DMS79 treated with DMSO at 0.1 percent for 48 hours (cell line): ENCODE data around the gene NFAT5.

Source experiments
- DNase-seq: peaks from one replicate; lab custom pipeline; 2025; lab: John Stamatoyannopoulos, UW

Gene NFAT5

DNA sequence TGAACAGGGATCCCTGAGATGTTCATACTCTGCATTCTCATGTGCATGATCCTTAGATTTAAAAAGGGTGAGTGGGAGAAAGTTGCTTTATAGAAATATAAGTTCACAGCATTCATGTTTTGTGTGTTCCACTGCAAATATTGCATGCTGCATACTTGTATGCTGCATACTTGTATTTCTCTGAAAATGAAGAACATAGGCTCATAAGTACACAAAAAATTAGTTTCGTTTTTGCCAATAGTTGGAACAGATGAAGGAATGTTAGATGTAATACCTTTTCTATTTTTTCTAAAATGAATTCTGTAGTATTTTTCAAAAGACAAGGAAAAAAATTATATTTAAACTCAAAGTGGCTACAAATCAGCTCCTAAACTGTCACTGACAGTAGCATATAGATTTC, 79.0 kb downstream of the NFAT5 start:
- DNase-seq: no peak

DNA sequence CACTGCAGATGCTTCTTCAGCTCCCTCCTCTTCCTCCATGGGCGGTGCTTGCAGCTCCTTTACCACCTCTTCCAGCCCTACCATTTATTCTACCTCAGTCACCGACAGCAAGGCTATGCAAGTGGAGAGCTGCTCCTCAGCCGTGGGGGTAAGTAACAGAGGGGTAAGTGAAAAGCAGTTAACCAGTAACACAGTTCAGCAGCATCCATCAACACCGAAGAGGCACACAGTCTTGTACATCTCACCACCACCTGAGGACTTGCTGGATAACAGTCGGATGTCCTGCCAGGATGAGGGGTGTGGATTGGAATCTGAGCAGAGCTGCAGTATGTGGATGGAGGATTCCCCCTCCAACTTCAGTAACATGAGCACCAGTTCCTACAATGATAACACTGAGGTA, 81.3 kb downstream of the NFAT5 start:
- no peak for DNase-seq

DNA sequence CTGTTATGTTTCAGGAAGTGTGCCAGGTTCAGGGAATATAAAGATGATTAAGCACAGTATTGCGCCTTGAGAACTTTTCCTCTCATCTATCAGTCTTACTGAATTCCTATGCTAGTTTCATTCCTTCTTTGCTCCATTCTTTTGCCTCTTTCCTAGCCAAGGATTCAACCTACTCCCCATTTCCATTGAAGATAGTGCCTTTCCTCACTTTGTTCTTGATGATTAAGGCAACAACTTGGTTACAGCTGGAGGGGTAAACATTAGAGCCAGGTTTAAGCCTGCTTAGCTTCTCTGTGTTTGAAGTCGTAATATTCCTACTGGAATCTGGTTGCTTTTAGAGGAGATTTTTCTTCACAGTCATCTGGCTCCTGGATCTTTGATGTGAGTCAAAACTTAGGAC, 85.5 kb downstream of the NFAT5 start:
- no peak for DNase-seq

DNA sequence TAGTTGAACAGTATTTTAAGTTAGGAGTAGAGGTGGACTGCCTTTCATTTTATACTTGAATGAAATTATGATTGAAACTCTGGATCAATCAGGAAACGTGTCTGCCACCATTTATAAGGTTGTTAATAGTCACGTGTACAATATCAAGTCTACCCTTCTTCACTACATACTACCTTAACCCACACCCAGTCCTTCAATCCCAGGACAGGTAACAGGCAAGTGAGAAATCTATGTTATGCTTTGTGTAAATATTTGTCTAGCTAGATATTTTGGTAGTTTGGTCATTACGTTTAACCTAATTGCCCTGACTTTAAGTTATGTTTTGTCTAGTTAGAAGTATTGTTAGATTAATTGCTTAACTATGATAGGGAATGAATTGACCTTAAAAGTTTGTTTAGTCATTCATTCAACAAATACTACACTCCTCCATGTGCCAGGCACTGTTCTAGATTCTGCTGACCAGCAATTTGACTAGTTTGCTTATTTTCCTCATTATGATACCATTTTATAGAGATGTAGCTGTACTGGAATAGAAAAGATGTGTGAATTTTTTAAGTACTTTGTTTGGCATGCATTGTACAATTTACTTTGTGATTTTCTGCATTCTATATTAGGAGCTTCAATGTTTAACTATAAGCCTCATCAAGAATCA, 88.6 kb downstream of the NFAT5 start:
- no peak for DNase-seq

DNA sequence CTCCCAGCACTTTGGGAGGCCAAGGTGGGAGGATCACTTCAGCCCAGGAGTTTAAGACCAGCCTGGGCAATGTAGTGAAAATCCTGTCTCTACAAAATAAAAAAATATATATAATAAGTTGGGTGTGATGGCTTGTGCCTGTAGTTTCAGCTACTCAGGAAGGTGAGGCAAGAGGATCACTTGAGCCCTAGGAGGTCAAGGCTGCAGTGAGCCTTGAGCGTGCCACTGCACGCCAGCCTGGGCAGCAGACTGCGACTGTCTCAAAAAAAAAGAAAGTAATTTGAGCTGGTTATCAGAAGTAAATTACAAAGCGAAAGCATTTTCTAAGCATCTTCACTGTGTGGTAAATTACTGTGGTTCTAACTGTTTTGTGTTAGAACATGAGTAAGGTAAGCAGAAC, 94.4 kb downstream of the NFAT5 start:
- DNase-seq: peak; percentile 2

DNA sequence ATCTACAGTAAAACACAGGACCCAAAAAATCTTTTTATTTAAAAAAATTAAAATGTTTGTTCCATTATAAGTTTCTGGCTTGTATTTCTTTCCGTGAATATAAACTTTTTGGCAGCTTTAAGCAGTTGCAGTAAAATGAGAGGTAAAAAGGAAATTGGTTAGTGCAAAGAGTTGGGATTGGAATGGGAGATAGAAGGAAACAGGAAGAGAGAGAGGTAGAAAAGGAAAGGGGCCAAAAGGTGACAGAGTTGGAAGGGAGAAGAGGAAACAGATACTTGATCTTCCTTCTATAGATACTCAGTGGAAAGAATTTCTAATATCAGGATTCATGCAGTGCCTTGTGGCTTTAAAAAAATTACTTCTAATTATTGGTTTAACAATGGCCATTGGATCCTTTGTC, 97.1 kb downstream of the NFAT5 start:
- no peak for DNase-seq

DNA sequence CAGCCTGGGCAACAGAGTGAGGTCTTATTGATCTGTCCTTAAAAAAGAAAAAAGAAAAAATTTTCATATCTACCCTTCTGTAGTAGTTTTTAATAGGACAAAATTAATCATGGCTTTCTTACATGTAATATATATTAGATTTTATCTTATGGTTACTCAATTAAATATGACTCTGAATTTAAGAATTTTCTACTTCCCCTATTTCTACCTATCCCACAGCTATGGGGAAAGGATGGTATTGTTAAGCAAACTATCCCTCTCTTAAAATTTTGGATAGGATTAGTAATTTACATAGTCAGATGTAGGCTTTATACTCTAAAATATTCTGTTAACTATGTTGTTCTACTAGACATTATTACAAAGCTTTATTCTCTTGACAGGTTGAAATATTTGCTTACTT, 98.1 kb downstream of the NFAT5 start:
- DNase-seq: no peak

DNA sequence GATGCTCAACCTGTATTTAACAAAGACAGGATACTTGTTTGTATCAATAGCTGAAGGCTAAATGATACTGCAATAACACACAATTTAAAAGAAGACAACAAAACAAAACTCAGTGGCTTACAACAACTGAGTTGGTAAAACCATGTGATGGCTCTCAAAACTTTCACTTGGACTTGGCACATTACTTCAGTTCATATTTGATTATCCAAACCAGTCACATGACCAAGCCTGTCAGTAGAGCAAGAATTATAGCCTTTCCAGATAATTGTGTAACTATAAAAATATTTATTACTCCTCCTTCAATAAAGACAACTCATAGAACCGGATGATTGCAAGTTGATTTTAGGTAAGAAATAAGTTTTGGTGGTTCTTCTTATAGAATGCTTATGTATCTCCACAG, 103.8 kb downstream of the NFAT5 start:
- no peak for DNase-seq

DNA sequence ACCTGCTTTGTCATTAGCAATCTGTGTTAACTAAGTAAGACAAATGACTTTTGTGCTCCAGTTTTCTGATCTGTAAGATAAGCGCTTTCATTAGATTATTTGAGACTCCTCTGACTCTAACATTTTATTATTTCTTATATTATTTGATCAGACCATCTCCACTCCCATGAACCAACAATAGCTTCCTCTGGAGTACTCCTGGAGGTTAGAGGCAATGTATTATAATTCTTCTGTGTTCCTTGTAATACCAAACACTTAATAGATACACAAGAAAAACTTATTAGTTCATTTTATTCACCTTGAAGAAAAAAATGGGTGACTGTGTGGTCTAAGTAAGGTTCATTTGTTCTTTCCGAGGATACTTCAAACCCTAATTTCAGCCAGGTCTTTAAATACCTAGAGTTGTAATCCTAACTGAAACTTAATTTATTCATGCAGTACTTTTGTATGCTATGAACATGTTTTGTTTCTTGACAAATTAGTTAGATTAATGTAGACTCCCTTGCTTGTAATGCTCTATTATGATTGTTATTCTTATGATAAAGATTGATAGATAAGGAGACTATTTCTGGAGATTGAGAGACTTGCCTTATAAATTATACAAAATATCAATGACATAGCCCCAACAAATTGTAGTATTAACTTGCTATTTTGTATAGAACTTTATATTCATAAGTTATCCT, 106.7 kb downstream of the NFAT5 start:
- no peak for DNase-seq

DNA sequence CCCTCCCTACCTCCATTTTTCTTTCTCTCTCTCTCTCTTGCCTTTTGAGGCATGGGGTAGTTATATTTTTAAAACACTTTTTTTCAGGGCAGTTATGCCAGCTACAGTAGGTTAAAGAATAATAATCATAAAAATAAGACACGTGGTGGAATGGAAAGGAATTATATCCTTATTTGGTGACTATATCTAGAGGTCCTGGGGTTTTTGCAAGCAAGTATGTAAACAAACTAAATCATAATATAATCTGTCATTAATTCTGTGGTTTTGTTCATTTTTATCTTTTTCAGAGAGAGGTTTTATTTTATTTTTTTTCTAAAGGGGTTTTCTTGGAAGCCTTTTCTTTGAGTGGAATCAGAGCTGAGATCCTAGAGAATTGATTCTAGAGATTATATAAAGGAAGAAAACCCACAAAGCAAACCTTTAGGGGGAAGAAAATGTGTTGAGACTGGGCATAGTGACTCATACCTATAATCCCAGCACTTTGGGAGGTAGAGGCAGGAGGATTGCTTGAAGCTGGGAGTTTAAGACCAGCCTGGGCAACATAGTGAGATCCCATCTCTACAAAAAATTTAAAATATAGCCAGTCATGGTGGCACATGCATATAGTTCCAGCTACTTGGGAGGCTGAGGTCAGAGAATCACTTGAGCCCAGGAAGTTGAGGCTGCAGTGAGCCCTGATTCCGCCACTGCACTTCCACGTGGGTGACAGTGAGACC, 107.4 kb downstream of the NFAT5 start:
- no peak for DNase-seq

DNA sequence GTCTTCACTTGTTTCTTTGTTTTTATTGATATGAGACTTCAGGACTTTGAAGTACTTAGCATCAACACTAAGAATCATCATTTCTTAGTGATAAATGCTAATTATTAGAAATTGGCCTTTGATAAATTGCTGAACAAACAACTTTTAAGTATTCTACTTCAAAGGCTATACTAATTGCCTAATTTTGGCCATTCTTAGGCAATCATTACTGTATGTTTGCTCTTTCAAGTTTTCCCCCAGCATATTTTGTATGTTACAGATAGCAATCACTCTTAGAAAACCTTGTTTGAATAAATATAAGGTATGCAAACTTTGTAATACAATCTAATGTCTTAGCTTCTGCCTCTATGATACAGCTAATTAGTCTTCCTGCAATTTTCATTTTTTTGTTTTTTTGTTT, 114.6 kb downstream of the NFAT5 start:
- DNase-seq: no peak

DNA sequence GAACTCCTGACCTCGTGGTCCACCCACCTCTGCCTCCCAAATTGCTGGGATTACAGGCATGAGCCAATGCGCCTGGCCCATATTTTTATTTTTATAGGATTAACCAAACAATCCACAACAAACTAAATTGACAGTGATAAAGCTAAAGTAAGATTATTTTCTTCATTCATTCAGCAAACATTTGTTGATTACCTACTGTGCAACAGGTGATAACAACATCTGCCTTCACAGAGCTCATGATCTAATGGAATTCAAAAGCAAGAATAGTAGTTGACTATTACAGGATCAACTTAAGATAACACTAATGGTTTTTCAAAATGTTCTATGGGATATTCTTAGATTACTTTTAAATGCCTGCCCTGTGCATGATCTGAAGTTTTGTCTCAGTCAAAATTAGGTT, 122.8 kb downstream of the NFAT5 start:
- DNase-seq: no peak

DNA sequence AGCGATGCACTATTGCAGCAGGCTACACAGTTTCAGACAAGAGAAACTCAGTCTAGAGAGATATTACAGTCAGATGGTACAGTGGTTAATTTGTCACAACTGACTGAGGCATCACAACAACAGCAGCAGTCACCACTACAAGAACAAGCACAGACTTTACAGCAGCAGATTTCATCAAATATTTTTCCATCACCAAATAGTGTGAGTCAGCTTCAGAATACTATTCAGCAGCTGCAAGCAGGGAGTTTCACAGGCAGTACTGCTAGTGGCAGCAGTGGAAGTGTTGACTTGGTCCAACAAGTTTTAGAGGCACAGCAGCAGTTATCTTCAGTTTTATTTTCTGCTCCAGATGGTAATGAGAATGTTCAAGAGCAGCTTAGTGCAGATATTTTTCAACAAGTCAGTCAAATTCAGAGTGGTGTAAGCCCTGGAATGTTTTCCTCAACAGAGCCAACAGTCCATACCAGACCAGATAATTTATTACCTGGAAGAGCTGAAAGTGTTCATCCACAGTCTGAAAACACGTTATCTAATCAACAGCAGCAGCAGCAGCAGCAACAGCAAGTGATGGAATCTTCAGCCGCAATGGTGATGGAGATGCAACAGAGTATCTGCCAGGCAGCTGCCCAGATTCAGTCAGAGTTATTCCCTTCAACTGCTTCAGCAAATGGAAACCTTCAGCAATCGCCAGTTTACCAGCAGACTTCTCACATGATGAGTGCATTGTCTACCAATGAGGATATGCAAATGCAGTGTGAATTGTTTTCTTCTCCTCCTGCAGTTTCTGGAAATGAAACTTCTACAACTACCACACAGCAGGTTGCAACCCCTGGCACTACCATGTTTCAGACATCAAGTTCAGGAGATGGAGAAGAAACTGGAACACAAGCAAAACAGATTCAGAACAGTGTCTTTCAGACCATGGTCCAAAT, 126.5 kb downstream of the NFAT5 start:
- no peak for DNase-seq

DNA sequence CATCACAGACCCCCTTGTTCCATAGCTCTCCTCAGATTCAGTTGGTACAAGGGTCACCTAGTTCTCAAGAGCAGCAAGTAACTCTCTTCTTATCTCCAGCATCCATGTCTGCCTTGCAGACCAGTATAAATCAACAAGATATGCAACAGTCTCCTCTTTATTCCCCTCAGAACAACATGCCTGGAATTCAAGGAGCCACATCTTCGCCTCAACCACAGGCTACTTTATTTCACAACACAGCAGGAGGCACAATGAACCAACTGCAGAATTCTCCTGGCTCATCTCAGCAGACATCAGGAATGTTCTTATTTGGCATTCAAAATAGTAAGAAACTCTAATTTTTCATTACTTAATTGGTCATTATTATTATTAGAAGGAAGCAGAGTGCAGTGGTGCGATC, 128.2 kb downstream of the NFAT5 start:
- no peak for DNase-seq

DNA sequence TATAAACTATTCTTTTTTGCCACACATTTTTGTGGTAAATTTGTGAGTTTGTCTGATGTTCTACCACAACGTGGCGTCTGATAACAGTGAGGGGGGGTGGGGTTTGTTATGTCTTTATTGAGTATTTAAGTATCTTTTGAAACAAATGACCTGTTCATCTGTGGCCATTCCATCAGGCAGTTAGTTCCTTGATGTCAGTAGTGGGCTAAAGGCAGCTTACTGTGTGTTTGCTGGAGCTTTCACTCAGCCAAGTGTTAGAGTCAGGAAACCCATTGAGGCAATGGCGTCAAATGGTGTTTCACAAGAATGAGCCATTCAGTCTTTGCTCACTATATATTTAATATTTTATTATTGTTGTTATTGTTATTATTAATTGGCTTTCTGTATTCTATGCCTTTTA, 132.6 kb downstream of the NFAT5 start:
- DNase-seq: no peak

DNA sequence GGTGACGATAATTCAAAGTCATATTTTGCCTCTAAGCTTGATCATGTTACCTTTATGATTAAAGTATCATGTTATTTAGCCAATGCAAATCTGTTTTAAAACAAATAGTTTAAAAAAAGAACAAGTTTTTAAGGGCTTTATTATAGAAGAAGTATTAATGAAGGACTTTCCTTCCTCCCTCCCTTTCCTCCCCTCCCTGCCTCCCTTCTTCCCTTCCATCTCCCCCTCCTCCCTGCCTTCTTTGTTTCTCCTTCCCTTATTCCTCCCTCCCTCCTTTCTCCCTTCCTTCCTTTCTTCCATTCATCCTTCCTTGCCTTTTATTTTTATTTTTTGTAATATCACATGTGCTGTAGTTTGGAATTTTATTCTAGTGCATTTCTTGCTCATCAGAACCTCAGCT, 134.1 kb downstream of the NFAT5 start:
- DNase-seq: no peak

DNA sequence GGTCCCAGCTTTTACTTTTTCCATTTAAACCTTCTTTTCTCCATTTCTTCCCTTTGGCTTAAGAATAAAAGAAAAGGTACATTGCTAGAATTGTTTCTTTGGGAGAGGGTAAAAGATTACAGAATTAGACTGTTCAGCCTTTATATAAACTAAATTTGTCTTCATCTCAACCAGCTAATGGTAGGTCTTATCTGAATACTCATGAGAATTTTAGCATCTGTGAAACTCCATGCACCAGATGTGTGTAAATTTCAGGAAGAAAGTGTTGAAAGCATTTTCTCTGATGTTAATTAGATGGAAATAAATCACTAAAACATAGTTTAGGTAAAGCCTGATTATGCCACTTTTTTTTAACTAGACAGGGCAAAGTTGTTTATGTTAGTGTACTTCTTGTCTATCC, 135.7 kb downstream of the NFAT5 start:
- DNase-seq: no peak

DNA sequence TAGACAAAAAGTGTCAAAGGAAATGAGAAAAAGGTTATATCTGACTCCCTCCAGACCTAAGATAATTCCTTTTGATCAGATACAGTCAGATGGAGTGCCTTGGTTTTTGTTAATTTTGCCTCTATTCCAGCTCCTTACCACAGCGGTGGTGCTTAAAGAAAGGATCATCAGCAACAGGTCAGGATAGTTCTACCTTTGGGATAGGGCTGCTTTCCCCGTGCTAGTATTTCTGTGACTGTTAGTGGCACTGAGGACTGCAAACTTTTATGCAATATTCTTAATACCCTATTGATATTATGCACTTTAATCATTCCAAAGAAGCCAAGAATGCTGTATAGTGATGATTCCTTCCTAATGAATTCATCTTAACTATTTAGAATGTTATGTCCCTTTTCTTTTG, 136.1 kb downstream of the NFAT5 start:
- DNase-seq: no peak

DNA sequence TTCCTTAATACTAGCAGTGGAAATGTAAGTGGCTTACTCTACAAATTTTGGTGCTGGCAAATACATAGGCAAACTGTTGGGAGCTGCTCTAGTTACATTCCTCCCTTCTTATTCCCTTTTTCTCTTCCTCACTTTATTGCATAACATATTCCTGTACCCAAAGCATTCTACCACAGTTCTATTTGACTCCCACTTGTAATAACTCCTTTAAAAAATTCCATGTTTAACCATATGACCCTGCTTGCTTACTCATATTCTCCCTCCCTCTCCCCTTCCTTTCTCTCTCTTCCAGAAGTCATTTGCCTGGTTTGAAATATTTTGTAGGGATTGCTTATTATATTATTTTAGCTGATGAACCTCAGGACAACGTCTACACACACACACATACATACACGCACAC, 137.9 kb downstream of the NFAT5 start:
- no peak for DNase-seq

DNA sequence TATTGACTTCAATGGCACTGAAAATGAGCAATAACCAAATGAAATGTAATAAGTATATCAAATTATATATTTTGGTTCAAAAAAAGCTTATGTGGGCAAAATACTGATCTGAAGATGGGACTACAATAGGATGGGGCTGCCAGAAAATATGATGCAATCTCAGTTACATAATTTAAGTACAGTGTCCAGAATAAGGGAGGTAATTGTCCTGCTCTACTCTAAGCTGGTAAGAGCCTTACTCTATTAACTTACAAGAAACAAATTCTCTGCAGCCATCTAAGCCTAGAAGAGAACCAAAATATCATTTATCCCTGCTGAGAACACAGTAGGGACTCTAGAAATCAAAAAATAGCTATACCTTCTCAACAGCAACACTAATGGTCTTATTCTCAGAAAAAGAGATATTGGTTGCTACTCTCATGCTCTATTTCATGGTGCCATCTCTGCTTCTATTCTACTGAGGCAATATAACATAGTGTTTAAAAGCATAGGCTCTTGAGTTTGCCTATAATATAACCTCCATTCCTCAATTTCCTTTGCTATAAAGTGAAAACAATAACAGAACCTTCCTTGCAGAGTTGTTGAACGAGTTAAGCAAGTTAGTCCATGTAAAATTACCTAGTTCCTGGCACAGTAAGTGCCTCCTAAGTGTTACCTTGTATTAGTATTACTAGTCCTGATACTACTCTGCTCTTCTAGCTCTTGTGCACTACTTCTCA, 140.6 kb downstream of the NFAT5 start:
- DNase-seq: no peak

DNA sequence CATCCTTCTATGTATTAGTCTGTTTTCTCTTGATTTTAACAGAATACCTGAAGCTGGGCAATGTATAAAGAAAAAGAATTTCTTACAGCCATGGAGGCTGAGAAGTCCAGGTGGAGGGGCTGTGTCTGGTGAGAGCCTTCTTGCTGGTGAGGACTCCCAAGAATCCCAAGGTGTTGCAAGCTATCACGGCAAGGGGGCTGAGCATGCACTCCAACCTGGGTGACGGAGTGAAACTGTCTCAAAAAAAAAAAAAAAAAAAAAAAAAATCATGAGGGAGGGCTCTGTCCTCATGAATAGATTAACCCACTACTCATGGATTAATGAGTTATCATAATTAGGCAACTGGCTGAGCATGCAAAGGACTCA, 141.2 kb downstream of the NFAT5 start:
- no peak for DNase-seq
